ENCODE results near the gene COL23A1. TPM values are rescaled to one million over a fixed set of nuclear protein-coding genes. Genes with fewer than 3 reads are reported as not detected.
A peak's percentile ranks its signal among the peaks of the same experiment; 100 is the strongest.
"Not testable (repeated sequence)": the region's sequence is repeated elsewhere in the genome, so short reads cannot be mapped to it uniquely, and the experiment has no call there.

COL23A1 gene
- total and polyA plus RNA-seq, 5 donors from 2014 or later: not detected

- H3K36me3 Mint-ChIP-seq; H3K9me3 ChIP-seq (ENCODE audit: control insufficient read depth in 2 of 2, low read length in 2 of 2); ATAC-seq (ENCODE audit: low read depth in 2 of 2); H3K27me3 ChIP-seq (ENCODE audit: control insufficient read depth, insufficient read depth, low read length); H3K36me3 ChIP-seq (ENCODE audit: control insufficient read depth, insufficient read depth, low read length); H3K4me3 ChIP-seq (ENCODE audit: low read depth, low read length); H3K27me3 Mint-ChIP-seq; H3K9me3 Mint-ChIP-seq: not testable (repeated sequence)
- DNase-seq: peak in 1 of 3 donors; percentile 47
- H3K27ac ChIP-seq (ENCODE audit: insufficient read depth, low read length, poor library complexity, severe bottlenecking): peak overlapping the region; percentile 23
- H3K27ac Mint-ChIP-seq: peak overlapping the region in 1 of 3 donors; percentile 78
- H3K4me3 Mint-ChIP-seq: peak overlapping the region in 1 of 4 donors; percentile 78
- H3K4me1 ChIP-seq (ENCODE audit: control insufficient read depth, insufficient read depth, low read length, poor library complexity, severe bottlenecking): peaks cover 26% of the 10 kb centered on the region
- H3K4me1 Mint-ChIP-seq: peaks cover 10 to 45% (median 11%) of the 10 kb centered on the region in 4 donors
These were observed 350.4 kb downstream of the COL23A1 start for GRCh38 chr5:178239626-178240301.

GRCh38 chr5:178238711-178239592, 351.2 kb downstream of the COL23A1 start:
- peak in 1 of 3 donors; percentile 45 for DNase-seq

GRCh38 chr5:178238313-178238635, 351.9 kb downstream of the COL23A1 start:
- H3K36me3 ChIP-seq (ENCODE audit: control insufficient read depth, insufficient read depth, low read length): no peaks in the 10 kb centered on the region
- no peak overlapping the region for H3K4me3 ChIP-seq (ENCODE audit: low read depth, low read length)
- Mint-ChIP-seq H3K4me1 (peaks cover 10 to 50% (median 14%) of the 10 kb centered on the region in 4 donors), H3K4me3 (peak overlapping the region in 1 of 4 donors; percentile 8), H3K9me3 (no peaks in the 10 kb centered on the region), H3K36me3 (no peaks in the 10 kb centered on the region), H3K27ac (peak overlapping the region in 1 of 3 donors; percentile 76), H3K27me3 (peaks cover 4% of the 10 kb centered on the region)
- ATAC-seq (ENCODE audit: low read depth in 2 of 2) (no peak), DNase-seq (no peak)
- H3K27me3 ChIP-seq (ENCODE audit: control insufficient read depth, insufficient read depth, low read length): no peaks in the 10 kb centered on the region
- H3K4me1 ChIP-seq (ENCODE audit: control insufficient read depth, insufficient read depth, low read length, poor library complexity, severe bottlenecking): peaks cover 26% of the 10 kb centered on the region
- peak overlapping the region; percentile 37 for H3K27ac ChIP-seq (ENCODE audit: insufficient read depth, low read length, poor library complexity, severe bottlenecking)
- H3K9me3 ChIP-seq (ENCODE audit: control insufficient read depth in 2 of 2, low read length in 2 of 2): no peaks in the 10 kb centered on the region

More at GRCh38 chr5:178238711-178239592, 351.2 kb downstream of the COL23A1 start:
- H3K4me3 Mint-ChIP-seq: peak overlapping the region in 3 of 4 donors; percentile 38 to 78 (median 63)
- peaks cover 4% of the 10 kb centered on the region for H3K27me3 Mint-ChIP-seq
- H3K4me3 ChIP-seq (ENCODE audit: low read depth, low read length): no peak overlapping the region
- peak overlapping the region in 1 of 3 donors; percentile 83 for H3K27ac Mint-ChIP-seq
- H3K9me3 ChIP-seq (ENCODE audit: control insufficient read depth in 2 of 2, low read length in 2 of 2): no peaks in the 10 kb centered on the region
- peak overlapping the region; percentile 37 for H3K27ac ChIP-seq (ENCODE audit: insufficient read depth, low read length, poor library complexity, severe bottlenecking)
- H3K4me1 ChIP-seq (ENCODE audit: control insufficient read depth, insufficient read depth, low read length, poor library complexity, severe bottlenecking): peaks cover 26% of the 10 kb centered on the region
- H3K36me3 Mint-ChIP-seq: no peaks in the 10 kb centered on the region
- no peaks in the 10 kb centered on the region for H3K36me3 ChIP-seq (ENCODE audit: control insufficient read depth, insufficient read depth, low read length)
- no peak for ATAC-seq (ENCODE audit: low read depth in 2 of 2)
- H3K4me1 Mint-ChIP-seq: peaks cover 10 to 47% (median 14%) of the 10 kb centered on the region in 4 donors
- no peaks in the 10 kb centered on the region for H3K27me3 ChIP-seq (ENCODE audit: control insufficient read depth, insufficient read depth, low read length)
- no peaks in the 10 kb centered on the region for H3K9me3 Mint-ChIP-seq

GRCh38 chr5:178237431-178238312, 352.5 kb downstream of the COL23A1 start:
- ATAC-seq (ENCODE audit: low read depth in 2 of 2): no peak
- no peaks in the 10 kb centered on the region for H3K9me3 ChIP-seq (ENCODE audit: control insufficient read depth in 2 of 2, low read length in 2 of 2)
- no peaks in the 10 kb centered on the region for H3K36me3 Mint-ChIP-seq
- peaks cover 31% of the 10 kb centered on the region for H3K4me1 ChIP-seq (ENCODE audit: control insufficient read depth, insufficient read depth, low read length, poor library complexity, severe bottlenecking)
- H3K27ac ChIP-seq (ENCODE audit: insufficient read depth, low read length, poor library complexity, severe bottlenecking): peak overlapping the region; percentile 37
- peaks cover 4% of the 10 kb centered on the region for H3K27me3 Mint-ChIP-seq
- H3K9me3 Mint-ChIP-seq: no peaks in the 10 kb centered on the region
- H3K36me3 ChIP-seq (ENCODE audit: control insufficient read depth, insufficient read depth, low read length): no peaks in the 10 kb centered on the region
- peak overlapping the region; percentile 51 to 76 (median 69) for H3K27ac Mint-ChIP-seq
- H3K27me3 ChIP-seq (ENCODE audit: control insufficient read depth, insufficient read depth, low read length): no peaks in the 10 kb centered on the region
- H3K4me3 Mint-ChIP-seq: peak overlapping the region in 1 of 4 donors; percentile 29
- no peak overlapping the region for H3K4me3 ChIP-seq (ENCODE audit: low read depth, low read length)
- H3K4me1 Mint-ChIP-seq: peaks cover 10 to 54% (median 14%) of the 10 kb centered on the region in 4 donors
- no peak for DNase-seq

- H3K4me3 ChIP-seq (ENCODE audit: low read depth, low read length): no peak overlapping the region
- ATAC-seq (ENCODE audit: low read depth in 2 of 2) (no peak), DNase-seq (no peak)
- no peaks in the 10 kb centered on the region for H3K36me3 ChIP-seq (ENCODE audit: control insufficient read depth, insufficient read depth, low read length)
- no peaks in the 10 kb centered on the region for H3K27me3 ChIP-seq (ENCODE audit: control insufficient read depth, insufficient read depth, low read length)
- Mint-ChIP-seq H3K9me3 (no peaks in the 10 kb centered on the region), H3K4me3 (peak overlapping the region in 1 of 4 donors; percentile 29), H3K4me1 (peaks cover 10 to 54% (median 11%) of the 10 kb centered on the region in 4 donors), H3K27ac (peak overlapping the region in 2 of 3 donors; percentile 67 to 76), H3K27me3 (peaks cover 4% of the 10 kb centered on the region), H3K36me3 (no peaks in the 10 kb centered on the region)
- no peaks in the 10 kb centered on the region for H3K9me3 ChIP-seq (ENCODE audit: control insufficient read depth in 2 of 2, low read length in 2 of 2)
- H3K4me1 ChIP-seq (ENCODE audit: control insufficient read depth, insufficient read depth, low read length, poor library complexity, severe bottlenecking): peaks cover 35% of the 10 kb centered on the region
- peak overlapping the region; percentile 23 for H3K27ac ChIP-seq (ENCODE audit: insufficient read depth, low read length, poor library complexity, severe bottlenecking)
These were observed 353.5 kb downstream of the COL23A1 start for GRCh38 chr5:178236679-178237078.

GRCh38 chr5:178236126-178236525, 354.1 kb downstream of the COL23A1 start:
- no peaks in the 10 kb centered on the region for H3K27me3 ChIP-seq (ENCODE audit: control insufficient read depth, insufficient read depth, low read length)
- no peaks in the 10 kb centered on the region for H3K9me3 ChIP-seq (ENCODE audit: control insufficient read depth in 2 of 2, low read length in 2 of 2)
- Mint-ChIP-seq H3K27me3 (peaks cover 4% of the 10 kb centered on the region), H3K27ac (peak overlapping the region in 1 of 3 donors; percentile 67), H3K9me3 (no peaks in the 10 kb centered on the region), H3K4me1 (peaks cover 10 to 58% (median 15%) of the 10 kb centered on the region in 4 donors), H3K36me3 (peaks cover 4% of the 10 kb centered on the region), H3K4me3 (peak overlapping the region in 1 of 4 donors; percentile 29)
- H3K27ac ChIP-seq (ENCODE audit: insufficient read depth, low read length, poor library complexity, severe bottlenecking): no peak overlapping the region
- peaks cover 1% of the 10 kb centered on the region for H3K36me3 ChIP-seq (ENCODE audit: control insufficient read depth, insufficient read depth, low read length)
- H3K4me1 ChIP-seq (ENCODE audit: control insufficient read depth, insufficient read depth, low read length, poor library complexity, severe bottlenecking): peaks cover 40% of the 10 kb centered on the region
- DNase-seq (no peak), ATAC-seq (ENCODE audit: low read depth in 2 of 2) (no peak)
- no peak overlapping the region for H3K4me3 ChIP-seq (ENCODE audit: low read depth, low read length)

- no peak overlapping the region for H3K4me3 ChIP-seq (ENCODE audit: low read depth, low read length)
- H3K27me3 ChIP-seq (ENCODE audit: control insufficient read depth, insufficient read depth, low read length): no peaks in the 10 kb centered on the region
- H3K9me3 ChIP-seq (ENCODE audit: control insufficient read depth in 2 of 2, low read length in 2 of 2): no peaks in the 10 kb centered on the region
- no peak for ATAC-seq (ENCODE audit: low read depth in 2 of 2)
- H3K4me1 Mint-ChIP-seq: peaks cover 6 to 58% (median 18%) of the 10 kb centered on the region in 4 donors
- H3K27ac ChIP-seq (ENCODE audit: insufficient read depth, low read length, poor library complexity, severe bottlenecking): no peak overlapping the region
- peaks cover 4% of the 10 kb centered on the region for H3K36me3 ChIP-seq (ENCODE audit: control insufficient read depth, insufficient read depth, low read length)
- peaks cover 4% of the 10 kb centered on the region for H3K27me3 Mint-ChIP-seq
- peak overlapping the region in 2 of 4 donors; percentile 28 to 84 for H3K4me3 Mint-ChIP-seq
- no peak for DNase-seq
- H3K36me3 Mint-ChIP-seq: peaks cover 7% of the 10 kb centered on the region
- no peaks in the 10 kb centered on the region for H3K9me3 Mint-ChIP-seq
- no peak overlapping the region for H3K27ac Mint-ChIP-seq
- H3K4me1 ChIP-seq (ENCODE audit: control insufficient read depth, insufficient read depth, low read length, poor library complexity, severe bottlenecking): peaks cover 40% of the 10 kb centered on the region
These were observed 354.6 kb downstream of the COL23A1 start for GRCh38 chr5:178235588-178235974.

All from CD4-positive, CD25-positive, alpha-beta regulatory T cell (primary cell).